ENCODE results near the gene CA11.

CA11 gene

GRCh38 chr19:48644839-48645619 is 958 bp downstream of the CA11 start:
- H3K4me3 ChIP-seq: peak overlapping the region; percentile 40
- in situ Hi-C loops (cut with MboI; ENCODE audit: low sequenced_read_pairs): loop anchor here (5.0 to 10.0 kb wide), 2 partner anchors 192 to 320 kb away; partner anchors contain the start of genes FTL and HSD17B14
- no peaks in the 10 kb centered on the region for H3K27me3 ChIP-seq (ENCODE audit: low read depth)

GRCh38 chr19:48644355-48644754 is 1.6 kb downstream of the CA11 start:
- in situ Hi-C loops (cut with MboI; ENCODE audit: low sequenced_read_pairs): loop anchor here (10.0 kb wide), 1 partner anchor 320 kb away; the partner anchor contains the start of gene FTL
- Histone ChIP-seq H3K9me3 (no peaks in the 10 kb centered on the region), H3K36me3 (replicated peaks) (no peaks in the 10 kb centered on the region), H3K4me1 (peaks cover 15% of the 10 kb centered on the region), H3K27me3 (ENCODE audit: low read depth) (no peaks in the 10 kb centered on the region), H3K4me3 (peak overlapping the region; percentile 40)
- DNase-seq (ENCODE audit: low spot score in 2 of 2): no peak

More at GRCh38 chr19:48644839-48645619, 958 bp downstream of the CA11 start:
- Histone ChIP-seq H3K4me1 (peaks cover 15% of the 10 kb centered on the region), H3K9me3 (no peaks in the 10 kb centered on the region), H3K36me3 (replicated peaks) (no peaks in the 10 kb centered on the region)
- peak; percentile 78 to 86 for DNase-seq (ENCODE audit: low spot score in 2 of 2)

GRCh38 chr19:48642862-48643261 is 3.1 kb downstream of the CA11 start:
- in situ Hi-C loops (cut with MboI; ENCODE audit: low sequenced_read_pairs): loop anchor here (10.0 kb wide), 1 partner anchor 322 kb away; the partner anchor contains the start of gene FTL
- Histone ChIP-seq H3K36me3 (replicated peaks) (no peaks in the 10 kb centered on the region), H3K27me3 (ENCODE audit: low read depth) (no peaks in the 10 kb centered on the region), H3K4me3 (no peak overlapping the region), H3K9me3 (no peaks in the 10 kb centered on the region), H3K4me1 (peaks cover 21% of the 10 kb centered on the region)
- no peak for DNase-seq (ENCODE audit: low spot score in 2 of 2)

GRCh38 chr19:48641850-48642249 is 4.1 kb downstream of the CA11 start:
- in situ Hi-C loops (cut with MboI; ENCODE audit: low sequenced_read_pairs): loop anchor here (10.0 kb wide), 1 partner anchor 323 kb away; the partner anchor contains the start of gene FTL
- H3K4me3 ChIP-seq: no peak overlapping the region
- peaks cover 2% of the 10 kb centered on the region; the same call in 1 of the 2 replicates for H3K9me3 ChIP-seq
- H3K36me3 ChIP-seq (replicated peaks): peaks cover under 1% of the 10 kb centered on the region; the same call in 1 of the 2 replicates
- no peak for DNase-seq (ENCODE audit: low spot score in 2 of 2)
- peaks cover 21% of the 10 kb centered on the region for H3K4me1 ChIP-seq
- H3K27me3 ChIP-seq (ENCODE audit: low read depth): no peaks in the 10 kb centered on the region

- no peak overlapping the region for H3K4me3 ChIP-seq
- peaks cover 3% of the 10 kb centered on the region; the same call in 1 of the 2 replicates for H3K36me3 ChIP-seq (replicated peaks)
- DNase-seq (ENCODE audit: low spot score in 2 of 2): no peak
- H3K27me3 ChIP-seq (ENCODE audit: low read depth): no peaks in the 10 kb centered on the region
- H3K9me3 ChIP-seq: peaks cover 2% of the 10 kb centered on the region; the same call in 1 of the 2 replicates
- in situ Hi-C loops (cut with MboI; ENCODE audit: low sequenced_read_pairs): loop anchor here (10.0 kb wide), 1 partner anchor 325 kb away; the partner anchor contains the start of gene FTL
- H3K4me1 ChIP-seq: peaks cover 14% of the 10 kb centered on the region
These were observed 6.3 kb downstream of the CA11 start for GRCh38 chr19:48639483-48640375.

GRCh38 chr19:48638831-48639381 is 7.1 kb downstream of the CA11 start:
- Histone ChIP-seq H3K9me3 (peaks cover 2% of the 10 kb centered on the region; the same call in 1 of the 2 replicates), H3K36me3 (replicated peaks) (peaks cover 3% of the 10 kb centered on the region; the same call in 1 of the 2 replicates), H3K27me3 (ENCODE audit: low read depth) (no peaks in the 10 kb centered on the region), H3K4me3 (no peak overlapping the region), H3K4me1 (peaks cover 21% of the 10 kb centered on the region)
- in situ Hi-C loops (cut with MboI; ENCODE audit: low sequenced_read_pairs): no loop called here
- peak in 1 of 2 experiments; percentile 42 for DNase-seq (ENCODE audit: low spot score in 2 of 2)

GRCh38 chr19:48637948-48638830 is 7.8 kb downstream of the CA11 start:
- in situ Hi-C loops (cut with MboI; ENCODE audit: low sequenced_read_pairs): no loop called here
- Histone ChIP-seq H3K36me3 (replicated peaks) (peaks cover 9% of the 10 kb centered on the region), H3K4me3 (peak overlapping the region; percentile 66), H3K27me3 (ENCODE audit: low read depth) (no peaks in the 10 kb centered on the region), H3K4me1 (peaks cover 28% of the 10 kb centered on the region), H3K9me3 (peaks cover 2% of the 10 kb centered on the region; the same call in 1 of the 2 replicates)
- peak; percentile 84 to 93 for DNase-seq (ENCODE audit: low spot score in 2 of 2)

GRCh38 chr19:48637449-48637947 is 8.5 kb downstream of the CA11 start:
- Histone ChIP-seq H3K4me1 (peaks cover 30% of the 10 kb centered on the region), H3K9me3 (peaks cover 2% of the 10 kb centered on the region; the same call in 1 of the 2 replicates), H3K36me3 (replicated peaks) (peaks cover 16% of the 10 kb centered on the region), H3K4me3 (peak overlapping the region; percentile 66), H3K27me3 (ENCODE audit: low read depth) (no peaks in the 10 kb centered on the region)
- in situ Hi-C loops (cut with MboI; ENCODE audit: low sequenced_read_pairs): no loop called here
- peak; percentile 99 to 100 for DNase-seq (ENCODE audit: low spot score in 2 of 2)

GRCh38 chr19:48636859-48637448 is 9.0 kb downstream of the CA11 start, which contains the start of gene DBP:
Gene DBP (minus strand): TSS chr19:48637379. CDS start chr19:48636994, 385 bp downstream.
- no peak for DNase-seq (ENCODE audit: low spot score in 2 of 2)
- Histone ChIP-seq H3K4me1 (peaks cover 30% of the 10 kb centered on the region), H3K9me3 (peaks cover 2% of the 10 kb centered on the region; the same call in 1 of the 2 replicates), H3K4me3 (peak within 1 kb of the TSS; percentile 66), H3K36me3 (replicated peaks) (peaks cover 19% of the 10 kb centered on the region), H3K27me3 (ENCODE audit: low read depth) (no peaks in the 10 kb centered on the region)
- in situ Hi-C loops (cut with MboI; ENCODE audit: low sequenced_read_pairs): no loop called here

GRCh38 chr19:48635966-48636858 is 9.8 kb downstream of the CA11 start:
- H3K4me1 ChIP-seq: peaks cover 30% of the 10 kb centered on the region
- H3K4me3 ChIP-seq: peak overlapping the region; percentile 66
- in situ Hi-C loops (cut with MboI; ENCODE audit: low sequenced_read_pairs): no loop called here
- H3K27me3 ChIP-seq (ENCODE audit: low read depth): no peaks in the 10 kb centered on the region
- DNase-seq (ENCODE audit: low spot score in 2 of 2): peak in 1 of 2 experiments; percentile 62
- peaks cover 24% of the 10 kb centered on the region for H3K36me3 ChIP-seq (replicated peaks)
- H3K9me3 ChIP-seq: peaks cover 2% of the 10 kb centered on the region; the same call in 1 of the 2 replicates

- peaks cover 32% of the 10 kb centered on the region for H3K36me3 ChIP-seq (replicated peaks)
- no peaks in the 10 kb centered on the region for H3K27me3 ChIP-seq (ENCODE audit: low read depth)
- DNase-seq (ENCODE audit: low spot score in 2 of 2): peak; percentile 56 to 83
- H3K4me1 ChIP-seq: peaks cover 30% of the 10 kb centered on the region
- in situ Hi-C loops (cut with MboI; ENCODE audit: low sequenced_read_pairs): no loop called here
- H3K4me3 ChIP-seq: peak overlapping the region; percentile 66
- peaks cover 2% of the 10 kb centered on the region; the same call in 1 of the 2 replicates for H3K9me3 ChIP-seq
These were observed 10.6 kb downstream of the CA11 start for GRCh38 chr19:48635263-48635965.
